GM06990 (cell line): ENCODE results near the gene MESD.

ENCODE experiments used
- DNase-seq: peaks from one replicate; pipeline ENCODE4 v3.0.0-alpha.2; 2011; ENCODE audit not compliant: insufficient read length; ENCODE audit errors: extremely low read depth
- H3K27me3 ChIP-seq: replicated peaks from 2 replicates; pipeline ENCODE4 v1.6.0; 2011; ENCODE audit warnings: low read length; ENCODE audit not compliant: control insufficient read depth, insufficient read depth
- H3K36me3 ChIP-seq: 2 replicates; pipeline ENCODE4 v1.5.1; 2011; ENCODE audit warnings: low read length; ENCODE audit not compliant: control insufficient read depth, insufficient read depth
- H3K4me3 ChIP-seq: replicated peaks from 2 replicates; pipeline ENCODE4 v1.5.1; 2011; ENCODE audit warnings: low read depth, mild to moderate bottlenecking, control low read depth, low read length
- TF ChIP-seq, protein P1 (sequence below): IDR thresholded peaks from 2 replicates; pipeline ENCODE4 v1.5.1; 2011; ENCODE audit warnings: low read length, control low read depth, mild to moderate bottlenecking, inconsistent platforms; ENCODE audit not compliant: insufficient read depth, poor library complexity, severe bottlenecking

The MESD gene

DNA sequence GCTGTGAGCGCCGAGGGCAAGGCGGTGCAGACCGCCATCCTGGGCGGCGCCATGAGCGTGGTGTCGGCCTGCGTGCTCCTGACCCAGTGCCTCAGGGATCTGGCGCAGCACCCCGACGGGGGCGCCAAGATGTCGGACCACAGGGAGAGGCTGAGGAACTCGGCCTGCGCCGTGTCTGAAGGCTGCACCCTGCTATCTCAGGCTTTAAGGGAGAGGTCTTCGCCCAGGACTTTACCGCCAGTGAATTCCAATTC lies 13.4 kb upstream of the MESD start:
- Histone ChIP-seq H3K36me3 (peaks cover 4% of the 10 kb centered on the region; the same call in 1 of the 2 replicates), H3K4me3 (peak overlapping the region; percentile 69)

DNA sequence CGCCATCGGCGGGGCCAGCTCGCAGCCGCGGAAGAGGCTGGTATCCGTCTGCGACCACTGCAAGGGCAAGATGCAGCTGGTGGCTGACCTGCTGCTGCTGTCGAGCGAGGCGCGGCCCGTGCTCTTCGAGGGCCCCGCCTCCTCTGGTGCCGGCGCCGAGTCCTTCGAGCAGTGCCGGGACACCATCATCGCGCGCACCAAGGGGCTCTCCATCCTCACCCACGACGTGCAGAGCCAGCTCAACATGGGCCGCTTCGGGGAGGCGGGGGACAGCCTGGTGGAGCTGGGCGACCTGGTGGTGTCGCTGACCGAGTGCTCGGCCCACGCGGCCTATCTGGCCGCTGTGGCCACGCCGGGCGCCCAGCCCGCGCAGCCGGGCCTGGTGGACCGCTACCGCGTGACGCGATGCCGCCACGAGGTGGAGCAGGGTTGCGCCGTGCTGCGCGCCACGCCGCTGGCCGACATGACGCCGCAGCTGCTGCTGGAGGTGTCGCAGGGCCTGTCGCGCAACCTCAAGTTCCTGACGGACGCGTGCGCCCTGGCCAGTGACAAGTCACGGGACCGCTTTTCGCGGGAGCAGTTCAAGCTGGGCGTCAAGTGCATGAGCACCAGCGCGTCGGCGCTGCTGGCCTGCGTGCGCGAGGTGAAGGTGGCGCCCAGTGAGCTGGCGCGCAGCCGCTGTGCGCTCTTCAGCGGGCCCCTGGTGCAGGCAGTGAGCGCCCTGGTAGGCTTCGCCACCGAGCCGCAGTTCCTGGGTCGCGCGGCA lies 12.9 kb upstream of the MESD start:
- peak overlapping the region; percentile 69 for H3K4me3 ChIP-seq
- no peaks in the 10 kb centered on the region for H3K27me3 ChIP-seq
- peaks cover 4% of the 10 kb centered on the region; the same call in 1 of the 2 replicates for H3K36me3 ChIP-seq
- TF ChIP-seq, protein P1, sequence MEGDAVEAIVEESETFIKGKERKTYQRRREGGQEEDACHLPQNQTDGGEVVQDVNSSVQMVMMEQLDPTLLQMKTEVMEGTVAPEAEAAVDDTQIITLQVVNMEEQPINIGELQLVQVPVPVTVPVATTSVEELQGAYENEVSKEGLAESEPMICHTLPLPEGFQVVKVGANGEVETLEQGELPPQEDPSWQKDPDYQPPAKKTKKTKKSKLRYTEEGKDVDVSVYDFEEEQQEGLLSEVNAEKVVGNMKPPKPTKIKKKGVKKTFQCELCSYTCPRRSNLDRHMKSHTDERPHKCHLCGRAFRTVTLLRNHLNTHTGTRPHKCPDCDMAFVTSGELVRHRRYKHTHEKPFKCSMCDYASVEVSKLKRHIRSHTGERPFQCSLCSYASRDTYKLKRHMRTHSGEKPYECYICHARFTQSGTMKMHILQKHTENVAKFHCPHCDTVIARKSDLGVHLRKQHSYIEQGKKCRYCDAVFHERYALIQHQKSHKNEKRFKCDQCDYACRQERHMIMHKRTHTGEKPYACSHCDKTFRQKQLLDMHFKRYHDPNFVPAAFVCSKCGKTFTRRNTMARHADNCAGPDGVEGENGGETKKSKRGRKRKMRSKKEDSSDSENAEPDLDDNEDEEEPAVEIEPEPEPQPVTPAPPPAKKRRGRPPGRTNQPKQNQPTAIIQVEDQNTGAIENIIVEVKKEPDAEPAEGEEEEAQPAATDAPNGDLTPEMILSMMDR = no peak
- DNase-seq = peak; percentile 44

More for the DNA sequence above, 13.4 kb upstream of the MESD start:
- TF ChIP-seq, protein P1 = no peak
- no peaks in the 10 kb centered on the region for H3K27me3 ChIP-seq
- peak; percentile 16 for DNase-seq

DNA sequence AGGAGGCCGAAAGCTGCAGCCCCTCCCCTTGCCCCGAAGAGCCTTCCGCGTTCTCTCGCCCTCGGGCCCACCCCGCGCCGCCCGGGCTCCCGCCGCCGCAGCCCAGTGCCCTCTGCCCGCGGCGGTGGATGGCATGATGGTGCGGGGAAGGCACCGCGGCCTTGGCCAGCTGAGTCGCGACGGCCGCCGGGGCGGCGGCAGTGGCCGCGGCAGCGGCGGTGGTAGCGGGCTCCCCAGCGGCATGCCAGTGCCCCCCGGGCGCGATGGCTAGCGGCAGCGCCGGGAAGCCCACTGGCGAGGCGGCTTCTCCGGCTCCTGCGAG lies 12.4 kb upstream of the MESD start:
- Histone ChIP-seq H3K4me3 (peak overlapping the region; percentile 69), H3K36me3 (peaks cover 4% of the 10 kb centered on the region; the same call in 1 of the 2 replicates), H3K27me3 (no peaks in the 10 kb centered on the region)
- TF ChIP-seq, protein P1 = no peak
- no peak for DNase-seq

DNA sequence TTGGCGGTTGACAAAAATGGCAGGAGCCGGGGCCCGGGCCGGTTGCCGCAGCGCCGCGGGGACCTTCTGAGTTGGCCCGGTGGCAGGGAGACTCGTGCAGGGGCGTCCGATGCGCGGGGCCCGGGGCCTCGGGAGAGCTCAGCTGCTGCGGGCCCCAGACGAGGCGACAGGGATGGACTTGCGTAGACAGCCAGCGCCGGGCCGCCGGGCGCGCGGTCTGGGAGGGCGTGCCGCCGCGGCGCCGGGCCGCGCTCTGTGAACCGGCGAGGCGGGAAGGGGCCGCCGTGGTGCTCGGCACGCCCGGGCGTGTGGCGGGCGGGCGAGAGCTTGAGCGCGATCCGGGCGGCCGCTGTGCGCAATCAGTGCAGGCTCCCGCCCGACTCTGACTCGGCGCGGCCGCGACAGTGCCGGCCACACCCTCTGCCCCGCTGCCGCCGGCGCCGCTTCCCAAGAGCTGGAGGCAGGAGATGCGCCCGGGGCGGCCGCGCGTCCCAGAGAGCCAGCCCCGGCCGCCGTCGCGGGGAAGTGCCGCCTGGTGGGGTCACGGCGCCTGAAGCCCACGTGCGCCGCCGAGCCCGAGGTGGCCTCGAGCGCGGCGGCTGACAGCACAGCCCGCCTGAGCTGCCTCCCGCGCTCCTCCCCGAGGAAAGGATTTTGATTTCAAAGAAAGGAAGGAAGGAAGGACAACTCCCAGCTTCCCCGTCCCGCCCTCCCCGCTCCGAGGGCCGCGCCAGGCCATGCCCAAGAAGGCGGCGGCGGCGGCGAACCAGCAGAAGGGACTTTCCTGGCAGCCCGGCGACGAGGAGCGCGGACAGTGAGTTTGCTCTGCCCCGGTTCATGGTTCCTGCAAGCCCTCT lies 11.8 kb upstream of the MESD start:
- Histone ChIP-seq H3K4me3 (peak overlapping the region; percentile 69), H3K27me3 (no peaks in the 10 kb centered on the region), H3K36me3 (peaks cover 4% of the 10 kb centered on the region; the same call in 1 of the 2 replicates)
- DNase-seq = peak; percentile 72
- TF ChIP-seq, protein P1 = no peak

DNA sequence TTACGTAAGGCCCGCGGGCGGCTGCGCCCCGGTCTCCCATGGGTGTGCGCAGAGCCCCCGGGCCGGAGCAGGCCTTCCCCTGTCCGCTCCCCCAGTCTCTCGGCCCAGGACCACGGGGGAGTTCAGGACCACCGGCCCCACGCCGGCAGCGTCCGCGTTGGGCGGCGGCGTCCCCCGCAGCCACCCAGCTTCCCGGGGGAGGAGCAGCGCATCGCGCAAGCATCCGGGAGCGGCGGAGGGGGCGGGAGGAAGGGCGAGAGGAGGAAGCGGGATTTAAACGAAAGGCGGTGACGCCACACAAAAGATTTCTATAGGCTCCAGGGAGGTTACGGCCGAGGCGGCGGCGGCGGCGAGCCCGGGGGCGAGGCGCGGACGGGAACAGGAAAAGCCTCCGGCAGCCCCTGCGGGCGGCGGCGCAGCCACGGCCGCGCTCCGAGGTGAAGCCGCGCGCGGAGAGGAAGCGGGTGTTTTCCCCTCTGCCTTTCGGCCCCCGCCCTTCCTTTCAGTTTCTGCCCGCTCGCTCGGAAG lies 11.1 kb upstream of the MESD start, which contains the start of gene TLNRD1:
Gene TLNRD1, plus strand, starts transcription at position 300 of the 528 bp plus-strand sequence. CDS start 1,349 bp downstream, outside the sequence.
- Histone ChIP-seq H3K4me3 (peak within 1 kb of the TSS; percentile 69), H3K36me3 (peaks cover 4% of the 10 kb centered on the region; the same call in 1 of the 2 replicates), H3K27me3 (no peaks in the 10 kb centered on the region)
- peak; percentile 96 for DNase-seq
- TF ChIP-seq, protein P1 = no peak
